Measurements from ENCODE around the gene MYO16.

MYO16 gene

GRCh38 chr13:108903613-108904012, 274.2 kb downstream of the MYO16 start:
- DNase-seq, result no peak

- no peak for DNase-seq
Observed at GRCh38 chr13:108911807-108912206, 282.4 kb downstream of the MYO16 start.

GRCh38 chr13:108913731-108914130, 284.3 kb downstream of the MYO16 start:
- peak; percentile 11 for DNase-seq

GRCh38 chr13:108915095-108915633, 285.8 kb downstream of the MYO16 start:
- peak; percentile 44 for DNase-seq

- DNase-seq, result peak; percentile 84
Observed at GRCh38 chr13:108915634-108916512, 286.5 kb downstream of the MYO16 start.

- DNase-seq, result no peak
Observed at GRCh38 chr13:108917581-108917980, 288.2 kb downstream of the MYO16 start.

GRCh38 chr13:108919036-108919907, 289.9 kb downstream of the MYO16 start:
- no peak for DNase-seq

- no peak for DNase-seq
Observed at GRCh38 chr13:108920137-108920536, 290.7 kb downstream of the MYO16 start.

- no peak for DNase-seq
Observed at GRCh38 chr13:108921238-108921637, 291.8 kb downstream of the MYO16 start.

GRCh38 chr13:108922108-108922507, 292.7 kb downstream of the MYO16 start:
- no peak for DNase-seq

GRCh38 chr13:108923386-108924047, 294.1 kb downstream of the MYO16 start:
- DNase-seq, result no peak

GRCh38 chr13:108924134-108924533, 294.7 kb downstream of the MYO16 start:
- peak; percentile 11 for DNase-seq

- DNase-seq, result no peak
Observed at GRCh38 chr13:108924541-108924940, 295.1 kb downstream of the MYO16 start.

GRCh38 chr13:108925070-108925469, 295.7 kb downstream of the MYO16 start:
- DNase-seq, result no peak

GRCh38 chr13:108926862-108927261, 297.5 kb downstream of the MYO16 start:
- no peak for DNase-seq

- no peak for DNase-seq
Observed at GRCh38 chr13:108927615-108928014, 298.2 kb downstream of the MYO16 start.

GRCh38 chr13:108929532-108930206, 300.3 kb downstream of the MYO16 start:
- DNase-seq, result no peak

GRCh38 chr13:108932196-108932595, 302.8 kb downstream of the MYO16 start:
- peak; percentile 12 for DNase-seq

GRCh38 chr13:108933061-108933460, 303.6 kb downstream of the MYO16 start:
- no peak for DNase-seq

- no peak for DNase-seq
Observed at GRCh38 chr13:108938155-108938554, 308.7 kb downstream of the MYO16 start.

GRCh38 chr13:108940121-108940520, 310.7 kb downstream of the MYO16 start:
- DNase-seq, result peak; percentile 16

GRCh38 chr13:108943842-108944241, 314.4 kb downstream of the MYO16 start:
- DNase-seq, result peak; percentile 16
